GM12878 (cell line): Measurements from ENCODE around the gene N4BP2L1. TPM values are rescaled to one million over a fixed set of nuclear protein-coding genes. Genes with fewer than 3 reads are reported as not detected.

Experiments used
- CUX1 ChIP-seq: IDR thresholded peaks from 2 replicates; pipeline ENCODE4 v1.6.1; 2012; ENCODE audit warnings: improper control_type of control experiment, low read depth, low read length; ENCODE audit not compliant: insufficient replicate concordance
- TCF7 ChIP-seq: IDR thresholded peaks from 2 replicates; pipeline ENCODE4 v1.6.1; 2014; ENCODE audit warnings: antibody characterized with exemption, borderline replicate concordance
- ZNF217 ChIP-seq: fragments of 450-650 bp; IDR thresholded peaks from 2 replicates; pipeline ENCODE4 v1.6.1; 2017; ENCODE audit warnings: antibody characterized with exemption, mild to moderate bottlenecking
- ZNF687 ChIP-seq: fragments of 450-650 bp; IDR thresholded peaks from 2 replicates; pipeline ENCODE4 v1.6.1; 2017; ENCODE audit warnings: mild to moderate bottlenecking, moderate library complexity
- ZZZ3 ChIP-seq: IDR thresholded peaks from 2 replicates; pipeline ENCODE4 v1.6.1; 2011; ENCODE audit warnings: low read depth; ENCODE audit not compliant: control insufficient read depth, insufficient read length
- polyA plus RNA-seq, 11 experiments: library from polyadenylated mRNA; depleted of rRNA in 4 of 11; unstranded in 6 of 11; stranded (reverse) in 5 of 11; fragments of >200 nt; fragmentation: Nextera tagmentation in 4 of 11; fragmentation: Illumina TruSeq in 1 of 11; extraction: Ambion mirVana in 4 of 11; extraction: Trizol in 1 of 11; gene quantifications; 1 replicate in 1 of 11; 2 replicates in 10 of 11; pipeline versions ENCODE4 v1.2.1 to v1.2.3, GENCODE V29; 2011 to 2016; ENCODE audit warnings: inconsistent platforms in 2 of 11, missing spikeins in 2 of 11, low read depth in 1 of 11
- total RNA-seq, 4 experiments: library from RNA; depleted of rRNA in 3 of 4; stranded (reverse); fragments of >200 nt in 3 of 4; fragmentation: Illumina TruSeq in 1 of 4; extraction: Trizol in 1 of 4; gene quantifications; 2 replicates each; pipeline versions ENCODE4 v1.2.1 to v1.2.3, GENCODE V29; 2013 to 2021

Gene N4BP2L1
- total and polyA plus RNA-seq, 10 of the 15 experiments (the other 5 are each of a cell fraction or from before 2014, with no cell fraction given) = 3.3 to 42.5 (median 16.2) TPM

- TF ChIP-seq CUX1 = no peak
- TF ChIP-seq ZZZ3 = no peak
- TF ChIP-seq ZNF217 = no peak
- TF ChIP-seq ZNF687 = 0 out of 2 replicates have a peak, but pooled peaks have one; percentile 22
- no peak for TF ChIP-seq TCF7
These were observed 709 bp downstream of the N4BP2L1 start (continued) for GRCh38 chr13:32426990-32427851.
